GM12878 (cell line): ENCODE results near the gene STK4. TPM values are rescaled to one million over a fixed set of nuclear protein-coding genes. Genes with fewer than 3 reads are reported as not detected.
"Not testable (repeated sequence)": the region's sequence is repeated elsewhere in the genome, so short reads cannot be mapped to it uniquely, and the experiment has no call there.

Source experiments
- ATAC-seq: fragments of 200-7000 bp; cut with Tn5 transposase; 3 replicates; pipeline ENCODE4 v1.9.1; 2020; ENCODE audit warnings: mild to moderate bottlenecking, moderate library complexity
- BruUV-seq: library from RNA; stranded (reverse); fragments of 400-500 nt; replicated peaks from 2 replicates; lab custom pipeline; 2021; lab: Mats Ljungman, UMichigan
- CTCF ChIA-PET: fragments of 300-600 bp; sonication (Branson Sonifier 250); formaldehyde crosslinking; extraction: SDS; loops from one replicate; lab custom pipeline; 2021; ENCODE audit warnings: inconsistent platforms; lab: Yijun Ruan, JAX
- POLR2A ChIA-PET: fragments of 350-600 bp; formaldehyde crosslinking; extraction: SDS; loops from one replicate; lab custom pipeline; 2021; ENCODE audit warnings: inconsistent platforms; lab: Charles Lee
- RAD21 ChIA-PET: fragments of 300-600 bp; sonication (Branson Sonifier 250); formaldehyde crosslinking; loops from one replicate; lab custom pipeline; 2023; ENCODE audit warnings: antibody characterized with exemption; ENCODE audit not compliant: unreplicated experiment; lab: Charles Lee
- SMC1A ChIA-PET: fragments of 300-600 bp; sonication (Branson Sonifier 250); formaldehyde crosslinking; loops from one replicate; lab custom pipeline; 2023; ENCODE audit not compliant: unreplicated experiment, uncharacterized antibody; lab: Charles Lee
- DNase-seq: peaks from one replicate; pipeline ENCODE4 v3.0.0-alpha.2; 2011; ENCODE audit warnings: low read depth, low spot score
- FAIRE-seq: peaks from 3 replicates; lab custom pipeline; 2011; peaks lifted over from hg19 to GRCh38; lab: Jason Lieb, UNC
- H2AFZ ChIP-seq: 2 replicates; pipeline ENCODE4 v1.6.0; 2011; ENCODE audit warnings: low read depth, low read length, control low read depth; ENCODE audit not compliant: control insufficient read depth
- H3K27ac ChIP-seq: 2 replicates; pipeline ENCODE4 v1.5.1; 2011; ENCODE audit warnings: control low read depth; ENCODE audit not compliant: control insufficient read depth, insufficient read depth
- H3K27me3 ChIP-seq, 2 experiments: replicated peaks in 1 of 2; 2 replicates each; pipeline versions ENCODE4 v1.6.0 to v1.6.1; 2011; ENCODE audit warnings: low read length in 1 of 2; ENCODE audit not compliant: control insufficient read depth in 2 of 2, insufficient read depth in 2 of 2
- H3K36me3 ChIP-seq, 2 experiments: 2 replicates each; pipeline ENCODE4 v1.5.1; 2011; ENCODE audit warnings: low read length in 1 of 2; ENCODE audit not compliant: control insufficient read depth in 2 of 2, insufficient read depth in 2 of 2
- H3K4me1 ChIP-seq: 2 replicates; pipeline ENCODE4 v1.6.1; 2011; ENCODE audit warnings: mild to moderate bottlenecking, low read length, moderate library complexity, mixed read lengths; ENCODE audit not compliant: control insufficient read depth, insufficient read depth
- H3K4me2 ChIP-seq: 2 replicates; pipeline ENCODE4 v1.6.0; 2011; ENCODE audit warnings: control low read depth; ENCODE audit not compliant: control insufficient read depth, insufficient read depth
- H3K4me3 ChIP-seq: fragments of 200-600 bp; sonication (generic); 2 replicates; pipeline ENCODE4 v1.5.1; 2016
- H3K79me2 ChIP-seq: 2 replicates; pipeline ENCODE4 v1.6.0; 2011; ENCODE audit warnings: low read length; ENCODE audit not compliant: control insufficient read depth, insufficient read depth
- H3K9ac ChIP-seq: 2 replicates; pipeline ENCODE4 v1.8.0; 2011; ENCODE audit warnings: low read length, control low read depth, mixed read lengths; ENCODE audit not compliant: control insufficient read depth, insufficient read depth
- H3K9me3 ChIP-seq: replicated peaks from 3 replicates; pipeline ENCODE4 v1.5.1; 2011; ENCODE audit warnings: mild to moderate bottlenecking, low read length; ENCODE audit not compliant: control insufficient read depth, insufficient read depth
- H4K20me1 ChIP-seq: 2 replicates; pipeline ENCODE4 v1.6.0; 2011; ENCODE audit not compliant: control insufficient read depth, insufficient read depth
- ATF7 ChIP-seq: fragments of 450-650 bp; IDR thresholded peaks from 2 replicates; pipeline ENCODE4 v1.6.1; 2016; ENCODE audit warnings: low read depth, mild to moderate bottlenecking
- BHLHE40 ChIP-seq, 2 experiments: fragments of 450-650 bp in 1 of 2; IDR thresholded peaks; 2 replicates each; pipeline ENCODE4 v1.6.1; 2011 to 2017; ENCODE audit warnings: low read depth in 2 of 2, borderline replicate concordance in 1 of 2, improper control_type of control experiment in 1 of 2, low read length in 1 of 2, mild to moderate bottlenecking in 1 of 2
- MTA2 ChIP-seq: fragments of 450-650 bp; IDR thresholded peaks from 2 replicates; pipeline ENCODE4 v1.6.1; 2016; ENCODE audit warnings: low read depth, mild to moderate bottlenecking, moderate library complexity
- NBN ChIP-seq: fragments of 450-650 bp; IDR thresholded peaks from 2 replicates; pipeline ENCODE4 v1.6.1; 2016
- RUNX3 ChIP-seq: IDR thresholded peaks from 2 replicates; pipeline ENCODE4 v1.6.1; 2012; ENCODE audit warnings: low read length, inconsistent platforms
- TCF12 ChIP-seq: IDR thresholded peaks from 2 replicates; pipeline ENCODE4 v1.6.1; 2011; ENCODE audit warnings: low read depth, mild to moderate bottlenecking, low read length
- TCF3 ChIP-seq: IDR thresholded peaks from 2 replicates; pipeline ENCODE4 v1.6.1; 2012; ENCODE audit warnings: low read depth, mild to moderate bottlenecking, low read length, borderline replicate concordance; ENCODE audit not compliant: insufficient read depth
- WGBS: methylation state at CpG from one replicate; pipeline ENCODE4 v1.1.6; 2016; ENCODE audit warnings: low lambda C conversion rate; ENCODE audit not compliant: insufficient replicate concordance, insufficient coverage; ENCODE audit errors: missing lambda C conversion rate; 5-methylcytosine and 5-hydroxymethylcytosine counted together
- in situ Hi-C: fragments of 300-500 bp; cut with MboI; formaldehyde crosslinking; loops from 9 replicates; pipeline ENCODE4 v1.14.3; 2018; ENCODE audit warnings: mixed read lengths
- intact Hi-C: fragments of 100-400 bp; cut with micrococcal nuclease; formaldehyde crosslinking; loops from one replicate; pipeline ENCODE4 v1.14.2; 2022; ENCODE audit not compliant: unreplicated experiment
- polyA plus RNA-seq, 11 experiments: library from polyadenylated mRNA; depleted of rRNA in 4 of 11; unstranded in 6 of 11; stranded (reverse) in 5 of 11; fragments of >200 nt; fragmentation: Nextera tagmentation in 4 of 11; fragmentation: Illumina TruSeq in 1 of 11; extraction: Ambion mirVana in 4 of 11; extraction: Trizol in 1 of 11; gene quantifications; 1 replicate in 1 of 11; 2 replicates in 10 of 11; pipeline versions ENCODE4 v1.2.1 to v1.2.3, GENCODE V29; 2011 to 2016; ENCODE audit warnings: inconsistent platforms in 2 of 11, missing spikeins in 2 of 11, low read depth in 1 of 11
- total RNA-seq, 4 experiments: library from RNA; depleted of rRNA in 3 of 4; stranded (reverse); fragments of >200 nt in 3 of 4; fragmentation: Illumina TruSeq in 1 of 4; extraction: Trizol in 1 of 4; gene quantifications; 2 replicates each; pipeline versions ENCODE4 v1.2.1 to v1.2.3, GENCODE V29; 2013 to 2021
- TF ChIP-seq, protein P1 (sequence below): fragments of 450-650 bp; IDR thresholded peaks from 2 replicates; pipeline ENCODE4 v1.6.1; 2017; ENCODE audit warnings: low read depth, mild to moderate bottlenecking, moderate library complexity

Gene STK4
- total and polyA plus RNA-seq, 10 of the 15 experiments (the other 5 are each of a cell fraction or from before 2014, with no cell fraction given): 24.0 to 135 (median 89.7) TPM

DNA sequence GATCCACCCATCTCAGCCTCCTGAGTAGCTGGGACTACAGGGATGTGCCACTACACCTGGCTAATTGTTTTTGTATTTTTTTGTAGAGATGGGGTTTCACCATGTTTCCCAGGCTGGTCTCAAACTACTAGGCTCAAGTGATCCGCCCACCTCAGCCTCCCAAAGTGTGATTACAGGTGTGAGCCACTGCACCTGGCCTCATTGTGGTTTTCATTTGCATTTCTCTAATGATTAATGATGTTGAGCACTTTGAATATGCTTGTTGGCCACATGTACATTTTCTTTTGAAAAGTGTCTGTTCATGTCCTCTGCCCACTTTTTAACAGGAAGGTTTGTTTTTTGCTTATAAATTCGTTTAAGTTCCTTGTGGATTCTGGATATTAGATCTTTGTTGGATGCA is 96.8 kb downstream of the STK4 start:
- H3K27ac ChIP-seq, DNase-seq, in situ Hi-C loops, ATAC-seq, POLR2A ChIA-PET, FAIRE-seq, SMC1A ChIA-PET, H2AFZ ChIP-seq, H3K4me3 ChIP-seq, H3K4me1 ChIP-seq, BruUV-seq, H3K9ac ChIP-seq, H3K4me2 ChIP-seq, intact Hi-C loops, H3K9me3 ChIP-seq, H3K27me3 ChIP-seq, H4K20me1 ChIP-seq: not testable (repeated sequence)
- TF ChIP-seq BHLHE40 (IDR thresholded peaks at IDR 0.05; ENCODE audit: borderline replicate concordance in 1 of 2, low read depth in 2 of 2, low read length in 1 of 2): peak in 1 of 2 experiments; percentile 37; a peak in 1 of 4 replicates
- TF ChIP-seq TCF3: 0 out of 2 replicates have a peak, but pooled peaks have one; percentile 31
- peak; percentile 32; the same call in 1 of the 2 replicates for TF ChIP-seq NBN
- TF ChIP-seq MTA2: peak; percentile 37
- TF ChIP-seq RUNX3: 0 out of 2 replicates have a peak, but pooled peaks have one; percentile 26
- TF ChIP-seq, protein P1, sequence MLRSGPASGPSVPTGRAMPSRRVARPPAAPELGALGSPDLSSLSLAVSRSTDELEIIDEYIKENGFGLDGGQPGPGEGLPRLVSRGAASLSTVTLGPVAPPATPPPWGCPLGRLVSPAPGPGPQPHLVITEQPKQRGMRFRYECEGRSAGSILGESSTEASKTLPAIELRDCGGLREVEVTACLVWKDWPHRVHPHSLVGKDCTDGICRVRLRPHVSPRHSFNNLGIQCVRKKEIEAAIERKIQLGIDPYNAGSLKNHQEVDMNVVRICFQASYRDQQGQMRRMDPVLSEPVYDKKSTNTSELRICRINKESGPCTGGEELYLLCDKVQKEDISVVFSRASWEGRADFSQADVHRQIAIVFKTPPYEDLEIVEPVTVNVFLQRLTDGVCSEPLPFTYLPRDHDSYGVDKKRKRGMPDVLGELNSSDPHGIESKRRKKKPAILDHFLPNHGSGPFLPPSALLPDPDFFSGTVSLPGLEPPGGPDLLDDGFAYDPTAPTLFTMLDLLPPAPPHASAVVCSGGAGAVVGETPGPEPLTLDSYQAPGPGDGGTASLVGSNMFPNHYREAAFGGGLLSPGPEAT: peak; percentile 40; the same call in 1 of the 2 replicates
- TF ChIP-seq TCF12: 0 out of 2 replicates have a peak, but pooled peaks have one; percentile 29
- peak; percentile 28; the same call in 1 of the 2 replicates for TF ChIP-seq ATF7
- Histone ChIP-seq H3K79me2 (peaks cover 14% of the 10 kb centered on the region), H3K36me3 (peaks cover 1 to 17% of the 10 kb centered on the region in 2 experiments; a peak in 3 of 4 replicates)
- WGBS: 26% methylated on average over 2 of the region's 2 CpGs
- RAD21 ChIA-PET: interaction anchor here (1.3 kb wide), 1 partner anchor 12 kb away, joined by 3 read pairs; no protein-coding TSS in a partner anchor
- CTCF ChIA-PET: interaction anchor here (2.3 to 5.4 kb wide), 2 partner anchors 12 to 20 kb away, joined by 6 to 30 read pairs; no protein-coding TSS in a partner anchor
